A549 (cell line): Measurements from ENCODE around the gene MRPL16. TPM values are rescaled to one million over a fixed set of nuclear protein-coding genes. Genes with fewer than 3 reads are reported as not detected.
A peak's percentile ranks its signal among the peaks of the same experiment; 100 is the strongest.

ENCODE experiments used
- ATAC-seq, 2 experiments: fragments of 200-7000 bp in 1 of 2; fragments of >200 bp in 1 of 2; cut with Nextera tagmentation in 1 of 2; cut with Tn5 transposase in 1 of 2; 3 replicates each; pipeline versions ENCODE4 v1.8.0 to v1.9.1; 2018 to 2020; ENCODE audit warnings: mild to moderate bottlenecking in 1 of 2, moderate library complexity in 1 of 2
- CTCF ChIA-PET: fragments of 300-600 bp; sonication (Branson Sonifier 250); formaldehyde crosslinking; extraction: SDS; loops from one replicate; lab custom pipeline; 2021; ENCODE audit warnings: antibody characterized with exemption, inconsistent platforms; lab: Yijun Ruan, JAX
- POLR2A ChIA-PET: fragments of 350-600 bp; formaldehyde crosslinking; extraction: SDS; loops from one replicate; lab custom pipeline; 2021; ENCODE audit warnings: antibody characterized with exemption, inconsistent platforms; lab: Yijun Ruan, JAX
- DNase-seq, 2 experiments: peaks; one replicate each; pipeline versions ENCODE4 v3.0.0 to v3.0.0-alpha.2; 2011 to 2016; ENCODE audit warnings: low read depth in 1 of 2, low spot score in 1 of 2
- FAIRE-seq: peaks from 2 replicates; lab custom pipeline; 2011; peaks lifted over from hg19 to GRCh38; lab: Jason Lieb, UNC
- H3K27ac ChIP-seq, 2 experiments: fragments of >200 bp; sonication (Bioruptor Twin); formaldehyde crosslinking; 3 replicates each; pipeline ENCODE4 v1.5.1; 2016 to 2017
- H3K4me1 ChIP-seq: fragments of >200 bp; sonication (Bioruptor Twin); formaldehyde crosslinking; 3 replicates; pipeline ENCODE4 v1.6.1; 2016
- H3K4me2 ChIP-seq: fragments of >200 bp; sonication (Bioruptor Twin); formaldehyde crosslinking; 3 replicates; pipeline ENCODE4 v1.6.1; 2016
- H3K4me3 ChIP-seq: fragments of >200 bp; sonication (Bioruptor Twin); formaldehyde crosslinking; 3 replicates; pipeline ENCODE4 v1.5.1; 2016
- H3K9me3 ChIP-seq: fragments of >200 bp; sonication (Bioruptor Twin); formaldehyde crosslinking; 3 replicates; pipeline ENCODE4 v1.6.1; 2016
- EP300 ChIP-seq, 2 experiments: fragments of >200 bp; sonication (Bioruptor Twin); formaldehyde crosslinking; IDR thresholded peaks; 2 replicates in 1 of 2; 3 replicates in 1 of 2; pipeline ENCODE4 v1.6.1; 2016 to 2017
- ESRRA ChIP-seq: fragments of 150-350 bp; IDR thresholded peaks from 2 replicates; pipeline ENCODE4 v1.6.1; 2014; ENCODE audit warnings: mild to moderate bottlenecking, low read length, borderline replicate concordance
- FOSL2 ChIP-seq, 2 experiments: fragments of 450-650 bp in 1 of 2; fragments of >200 bp in 1 of 2; sonication (Bioruptor Twin) in 1 of 2; formaldehyde crosslinking; IDR thresholded peaks; 2 replicates each; pipeline versions ENCODE4 v1.5.0 to v1.6.1; 2016 to 2020; ENCODE audit warnings: mild to moderate bottlenecking in 1 of 2, moderate library complexity in 1 of 2
- FOXS1 ChIP-seq: fragments of 250-450 bp; sonication (Bioruptor Pico); IDR thresholded peaks from 2 replicates; pipeline ENCODE4 v1.5.0; 2020; ENCODE audit warnings: mild to moderate bottlenecking, moderate library complexity
- GATA3 ChIP-seq: IDR thresholded peaks from 2 replicates; pipeline ENCODE4 v1.6.1; 2012; ENCODE audit warnings: borderline replicate concordance
- HEYL ChIP-seq: fragments of 250-450 bp; sonication (Bioruptor Pico); IDR thresholded peaks from 2 replicates; pipeline ENCODE4 v1.8.0; 2021; ENCODE audit warnings: mild to moderate bottlenecking, moderate library complexity
- HOXA7 ChIP-seq: fragments of 250-450 bp; sonication (Bioruptor Pico); IDR thresholded peaks from 2 replicates; pipeline ENCODE4 v1.5.0; 2020; ENCODE audit warnings: mild to moderate bottlenecking, moderate library complexity
- JUN ChIP-seq, 2 experiments: fragments of >200 bp; sonication (Bioruptor Twin); formaldehyde crosslinking; IDR thresholded peaks; 2 replicates in 1 of 2; 3 replicates in 1 of 2; pipeline ENCODE4 v1.6.1; 2016 to 2017
- JUNB ChIP-seq: fragments of >200 bp; sonication (Bioruptor Twin); formaldehyde crosslinking; IDR thresholded peaks from 2 replicates; pipeline ENCODE4 v1.6.1; 2016
- KDM1A ChIP-seq: fragments of 200-600 bp; sonication (generic); IDR thresholded peaks from 2 replicates; pipeline ENCODE4 v1.6.1; 2016; ENCODE audit warnings: low read depth, mild to moderate bottlenecking
- KDM5A ChIP-seq: fragments of 200-600 bp; sonication (generic); IDR thresholded peaks from 2 replicates; pipeline ENCODE4 v1.6.1; 2016; ENCODE audit warnings: antibody characterized with exemption, mild to moderate bottlenecking
- MAFK ChIP-seq: fragments of 450-650 bp; IDR thresholded peaks from 2 replicates; pipeline ENCODE4 v1.6.1; 2014; ENCODE audit not compliant: partially characterized antibody
- MAZ ChIP-seq: fragments of 150-350 bp; IDR thresholded peaks from 2 replicates; pipeline ENCODE4 v1.6.1; 2014; ENCODE audit warnings: antibody characterized with exemption, low read depth, low read length, borderline replicate concordance
- MYC ChIP-seq: IDR thresholded peaks from 2 replicates; pipeline ENCODE4 v1.6.1; 2012; ENCODE audit warnings: mild to moderate bottlenecking, inconsistent platforms, low read length, improper control_type of control experiment, borderline replicate concordance
- NFE2L2 ChIP-seq: fragments of 150-350 bp; conservative IDR thresholded peaks from 2 replicates; pipeline ENCODE4 v1.6.1; 2014; ENCODE audit warnings: low read length
- NPAS2 ChIP-seq: fragments of 250-450 bp; sonication (Bioruptor Pico); IDR thresholded peaks from 2 replicates; pipeline ENCODE4 v1.8.0; 2022; ENCODE audit warnings: mild to moderate bottlenecking, moderate library complexity, borderline replicate concordance
- PHF8 ChIP-seq: fragments of 200-600 bp; sonication (generic); IDR thresholded peaks from 2 replicates; pipeline ENCODE4 v1.6.1; 2016; ENCODE audit warnings: low read depth, mild to moderate bottlenecking, antibody characterized with exemption, moderate library complexity, borderline replicate concordance
- POLR2A ChIP-seq: IDR thresholded peaks from 2 replicates; pipeline ENCODE4 v1.6.1; 2012; ENCODE audit warnings: mild to moderate bottlenecking, low read length
- POLR2AphosphoS2 ChIP-seq: conservative IDR thresholded peaks from 2 replicates; pipeline ENCODE4 v1.6.1; 2012; ENCODE audit warnings: low read length, improper control_type of control experiment, inconsistent platforms
- RCOR1 ChIP-seq: fragments of 150-350 bp; IDR thresholded peaks from 2 replicates; pipeline ENCODE4 v1.6.1; 2014; ENCODE audit warnings: antibody characterized with exemption, low read length, low read depth
- TP53 ChIP-seq: fragments of 250-450 bp; sonication (Bioruptor Pico); IDR thresholded peaks from 2 replicates; pipeline ENCODE4 v1.5.0; 2021; ENCODE audit warnings: mild to moderate bottlenecking, moderate library complexity
- ZC3H11A ChIP-seq: fragments of 450-650 bp; IDR thresholded peaks from 2 replicates; pipeline ENCODE4 v1.6.1; 2014; ENCODE audit warnings: antibody characterized with exemption, mild to moderate bottlenecking
- ZNF302 ChIP-seq: fragments of 250-450 bp; sonication (Bioruptor Pico); IDR thresholded peaks from 2 replicates; pipeline ENCODE4 v1.9.0; 2021; ENCODE audit warnings: inconsistent platforms, mild to moderate bottlenecking, moderate library complexity
- ZSCAN20 ChIP-seq: fragments of 250-450 bp; sonication (Bioruptor Pico); IDR thresholded peaks from 2 replicates; pipeline ENCODE4 v1.8.0; 2022; ENCODE audit warnings: mild to moderate bottlenecking, moderate library complexity
- WGBS: methylation state at CpG from one replicate; pipeline ENCODE4 v1.1.6; 2017; ENCODE audit errors: missing lambda C conversion rate; 5-methylcytosine and 5-hydroxymethylcytosine counted together
- polyA minus RNA-seq: library from RNA; depleted of rRNA, polyadenylated mRNA; stranded (reverse); fragments of >200 nt; gene quantifications from 2 replicates; pipeline ENCODE4 v1.2.3, GENCODE V29; 2011; rRNA and poly(A)+ RNA removed
- polyA plus RNA-seq, 4 experiments: library from polyadenylated mRNA; depleted of rRNA in 3 of 4; stranded (reverse); fragments of >200 nt; fragmentation: RNase III in 1 of 4; extraction: RNeasy Plus Mini Kit Qiagen cat#74134 plus additional on column Dnase treatment in 1 of 4; gene quantifications; 2 replicates in 3 of 4; 3 replicates in 1 of 4; pipeline ENCODE4 v1.2.3, GENCODE V29; 2011 to 2017
- TF ChIP-seq, protein P1 (sequence below): fragments of 250-450 bp; sonication (Bioruptor Pico); IDR thresholded peaks from 2 replicates; pipeline ENCODE4 v1.5.0; 2020; ENCODE audit warnings: low read depth, mild to moderate bottlenecking, moderate library complexity
- TF ChIP-seq, protein P2 (sequence below): fragments of >200 bp; sonication (Bioruptor Twin); formaldehyde crosslinking; IDR thresholded peaks from 3 replicates; pipeline ENCODE4 v1.6.1; 2016
- TF ChIP-seq, protein P3 (sequence below): IDR thresholded peaks from 2 replicates; pipeline ENCODE4 v1.6.1; 2012
- TF ChIP-seq, protein P4 (sequence below): fragments of 150-350 bp; IDR thresholded peaks from 2 replicates; pipeline ENCODE4 v1.6.1; 2014; ENCODE audit warnings: low read depth, mild to moderate bottlenecking, low read length
- TF ChIP-seq, protein P5 (sequence below): IDR thresholded peaks from 2 replicates; pipeline ENCODE4 v1.6.1; 2012; ENCODE audit warnings: low read depth, borderline replicate concordance
- TF ChIP-seq, protein P6 (sequence below): IDR thresholded peaks from 2 replicates; pipeline ENCODE4 v1.6.1; 2012

MRPL16 gene
- polyA plus RNA-seq (2011; rRNA removed) (62.8 and 77.7 TPM in 2 replicates), polyA plus RNA-seq (2017; fragmentation: RNase III; extraction: RNeasy Plus Mini Kit Qiagen cat#74134 plus additional on column Dnase treatment) (54.3 to 59.0 TPM (median 57.3 TPM) in 3 replicates), polyA minus RNA-seq (29.6 and 30.8 TPM in 2 replicates)
- 69.6 and 75.1 TPM in 2 replicates for polyA plus RNA-seq (2012; cell fraction: cytosol; rRNA removed)
- polyA plus RNA-seq (2012; cell fraction: nucleus; rRNA removed), result 37.7 and 54.2 TPM in 2 replicates

DNA sequence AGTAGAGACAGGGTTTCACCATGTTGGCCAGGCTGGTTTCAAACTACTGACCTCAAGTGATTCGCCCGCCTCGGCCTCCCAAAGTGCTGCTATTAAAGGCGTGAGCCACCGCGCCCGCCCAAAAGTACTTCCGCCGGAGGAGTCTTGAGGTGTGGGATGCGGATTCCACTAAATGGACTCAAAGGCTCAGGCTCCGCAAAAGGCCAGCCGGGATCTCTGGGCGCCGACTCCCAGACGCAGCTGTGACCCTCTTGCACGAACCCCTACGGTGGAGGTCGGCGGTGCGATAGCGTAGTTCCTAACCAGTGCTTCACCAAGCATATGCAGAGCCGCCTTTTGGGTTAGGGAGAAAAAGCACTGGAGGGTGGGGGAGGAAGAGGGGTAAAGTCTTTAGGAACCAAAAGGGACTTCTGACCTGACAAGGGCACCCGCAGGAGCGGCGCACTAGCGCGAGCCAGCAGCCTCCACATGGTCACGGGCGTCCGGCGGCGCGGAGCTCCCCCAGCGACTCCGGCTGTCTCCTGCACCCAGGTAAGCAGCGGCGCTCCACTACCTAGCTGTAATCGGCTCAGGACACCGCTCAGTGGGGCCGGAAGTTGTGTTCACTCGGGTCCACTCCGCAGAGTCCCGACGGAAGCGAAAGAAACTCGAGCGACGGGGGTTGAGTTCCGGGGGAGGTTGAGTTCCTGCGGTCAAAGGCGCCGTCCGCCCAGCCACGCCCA is at the start of gene MRPL16:
Gene MRPL16, minus strand, starts transcription at position 590 of the 722 bp plus-strand sequence. Its CDS starts 120 bp downstream, at position 470.
- ChIA-PET CTCF (interaction anchor here (1.2 to 16.3 kb wide), 3 partner anchors 9 to 140 kb away, joined by 3 to 261 read pairs (median 9); partner anchors contain the start of gene STX3), POLR2A (interaction anchor here (0.6 to 1.1 kb wide), 2 partner anchors 54 to 141 kb away, joined by 3 to 5 read pairs; partner anchors contain the start of gene PATL1)
- Histone ChIP-seq H3K4me3 (peak within 1 kb of the TSS; percentile 90), H3K27ac (peak within 1 kb of the TSS; percentile 83 to 91), H3K4me1 (peaks cover 11% of the 10 kb centered on the region; the same call in 2 of the 3 replicates), H3K4me2 (peak within 1 kb of the TSS; percentile 72), H3K9me3 (no peaks in the 10 kb centered on the region)
- FAIRE-seq (no peak), ATAC-seq (peak; percentile 98), DNase-seq (peak; percentile 84 to 92)
- WGBS, result 2% methylated on average over 39 of the region's 54 CpGs
- TF ChIP-seq, protein P1, sequence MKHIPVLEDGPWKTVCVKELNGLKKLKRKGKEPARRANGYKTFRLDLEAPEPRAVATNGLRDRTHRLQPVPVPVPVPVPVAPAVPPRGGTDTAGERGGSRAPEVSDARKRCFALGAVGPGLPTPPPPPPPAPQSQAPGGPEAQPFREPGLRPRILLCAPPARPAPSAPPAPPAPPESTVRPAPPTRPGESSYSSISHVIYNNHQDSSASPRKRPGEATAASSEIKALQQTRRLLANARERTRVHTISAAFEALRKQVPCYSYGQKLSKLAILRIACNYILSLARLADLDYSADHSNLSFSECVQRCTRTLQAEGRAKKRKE, result no peak
- TF ChIP-seq HEYL (CRISPR knock-in tag) (no peak), MAZ (peak; percentile 83; the same call in 1 of the 2 replicates), NPAS2 (CRISPR knock-in tag) (no peak), KDM1A (no peak), EP300 (IDR thresholded peaks at IDR 0.05) (no peak), ZNF302 (CRISPR knock-in tag) (no peak), PHF8 (peak; percentile 26; the same call in 1 of the 2 replicates), ZSCAN20 (CRISPR knock-in tag) (no peak), HOXA7 (CRISPR knock-in tag) (no peak), ESRRA (no peak), ZC3H11A (peak; percentile 27; the same call in 1 of the 2 replicates), GATA3 (no peak), FOSL2 (IDR thresholded peaks at IDR 0.05) (no peak), FOSL2 (CRISPR knock-in tag; IDR thresholded peaks at IDR 0.05) (0 out of 2 replicates have a peak, but pooled peaks have one; percentile 5), POLR2A (peak; percentile 78), POLR2AphosphoS2 (no peak), KDM5A (peak; percentile 73), JUN (IDR thresholded peaks at IDR 0.05) (peak; percentile 29 to 92; a peak in 3 of 5 replicates), RCOR1 (no peak), MYC (peak; percentile 56; the same call in 1 of the 2 replicates), JUNB (no peak), TP53 (CRISPR knock-in tag) (no peak), MAFK (no peak), FOXS1 (no peak), NFE2L2 (no peak)
- TF ChIP-seq, protein P2, sequence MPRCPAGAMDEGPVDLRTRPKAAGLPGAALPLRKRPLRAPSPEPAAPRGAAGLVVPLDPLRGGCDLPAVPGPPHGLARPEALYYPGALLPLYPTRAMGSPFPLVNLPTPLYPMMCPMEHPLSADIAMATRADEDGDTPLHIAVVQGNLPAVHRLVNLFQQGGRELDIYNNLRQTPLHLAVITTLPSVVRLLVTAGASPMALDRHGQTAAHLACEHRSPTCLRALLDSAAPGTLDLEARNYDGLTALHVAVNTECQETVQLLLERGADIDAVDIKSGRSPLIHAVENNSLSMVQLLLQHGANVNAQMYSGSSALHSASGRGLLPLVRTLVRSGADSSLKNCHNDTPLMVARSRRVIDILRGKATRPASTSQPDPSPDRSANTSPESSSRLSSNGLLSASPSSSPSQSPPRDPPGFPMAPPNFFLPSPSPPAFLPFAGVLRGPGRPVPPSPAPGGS, result peak; percentile 71; the same call in 1 of the 3 replicates
- TF ChIP-seq, protein P3, sequence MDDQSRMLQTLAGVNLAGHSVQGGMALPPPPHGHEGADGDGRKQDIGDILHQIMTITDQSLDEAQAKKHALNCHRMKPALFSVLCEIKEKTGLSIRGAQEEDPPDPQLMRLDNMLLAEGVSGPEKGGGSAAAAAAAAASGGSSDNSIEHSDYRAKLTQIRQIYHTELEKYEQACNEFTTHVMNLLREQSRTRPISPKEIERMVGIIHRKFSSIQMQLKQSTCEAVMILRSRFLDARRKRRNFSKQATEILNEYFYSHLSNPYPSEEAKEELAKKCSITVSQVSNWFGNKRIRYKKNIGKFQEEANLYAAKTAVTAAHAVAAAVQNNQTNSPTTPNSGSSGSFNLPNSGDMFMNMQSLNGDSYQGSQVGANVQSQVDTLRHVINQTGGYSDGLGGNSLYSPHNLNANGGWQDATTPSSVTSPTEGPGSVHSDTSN, result peak; percentile 57; the same call in 1 of the 2 replicates
- TF ChIP-seq, protein P4, sequence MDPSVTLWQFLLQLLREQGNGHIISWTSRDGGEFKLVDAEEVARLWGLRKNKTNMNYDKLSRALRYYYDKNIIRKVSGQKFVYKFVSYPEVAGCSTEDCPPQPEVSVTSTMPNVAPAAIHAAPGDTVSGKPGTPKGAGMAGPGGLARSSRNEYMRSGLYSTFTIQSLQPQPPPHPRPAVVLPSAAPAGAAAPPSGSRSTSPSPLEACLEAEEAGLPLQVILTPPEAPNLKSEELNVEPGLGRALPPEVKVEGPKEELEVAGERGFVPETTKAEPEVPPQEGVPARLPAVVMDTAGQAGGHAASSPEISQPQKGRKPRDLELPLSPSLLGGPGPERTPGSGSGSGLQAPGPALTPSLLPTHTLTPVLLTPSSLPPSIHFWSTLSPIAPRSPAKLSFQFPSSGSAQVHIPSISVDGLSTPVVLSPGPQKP, result no peak
- TF ChIP-seq, protein P5, sequence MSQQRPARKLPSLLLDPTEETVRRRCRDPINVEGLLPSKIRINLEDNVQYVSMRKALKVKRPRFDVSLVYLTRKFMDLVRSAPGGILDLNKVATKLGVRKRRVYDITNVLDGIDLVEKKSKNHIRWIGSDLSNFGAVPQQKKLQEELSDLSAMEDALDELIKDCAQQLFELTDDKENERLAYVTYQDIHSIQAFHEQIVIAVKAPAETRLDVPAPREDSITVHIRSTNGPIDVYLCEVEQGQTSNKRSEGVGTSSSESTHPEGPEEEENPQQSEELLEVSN, result peak; percentile 45; the same call in 1 of the 2 replicates
- TF ChIP-seq, protein P6, sequence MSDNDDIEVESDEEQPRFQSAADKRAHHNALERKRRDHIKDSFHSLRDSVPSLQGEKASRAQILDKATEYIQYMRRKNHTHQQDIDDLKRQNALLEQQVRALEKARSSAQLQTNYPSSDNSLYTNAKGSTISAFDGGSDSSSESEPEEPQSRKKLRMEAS, result peak; percentile 81
